ENCODE measurements around the gene SDHC.
A peak's percentile ranks its signal among the peaks of the same experiment; 100 is the strongest.
"Not testable (repeated sequence)": the region's sequence is repeated elsewhere in the genome, so short reads cannot be mapped to it uniquely, and the experiment has no call there.

The SDHC gene

DNA sequence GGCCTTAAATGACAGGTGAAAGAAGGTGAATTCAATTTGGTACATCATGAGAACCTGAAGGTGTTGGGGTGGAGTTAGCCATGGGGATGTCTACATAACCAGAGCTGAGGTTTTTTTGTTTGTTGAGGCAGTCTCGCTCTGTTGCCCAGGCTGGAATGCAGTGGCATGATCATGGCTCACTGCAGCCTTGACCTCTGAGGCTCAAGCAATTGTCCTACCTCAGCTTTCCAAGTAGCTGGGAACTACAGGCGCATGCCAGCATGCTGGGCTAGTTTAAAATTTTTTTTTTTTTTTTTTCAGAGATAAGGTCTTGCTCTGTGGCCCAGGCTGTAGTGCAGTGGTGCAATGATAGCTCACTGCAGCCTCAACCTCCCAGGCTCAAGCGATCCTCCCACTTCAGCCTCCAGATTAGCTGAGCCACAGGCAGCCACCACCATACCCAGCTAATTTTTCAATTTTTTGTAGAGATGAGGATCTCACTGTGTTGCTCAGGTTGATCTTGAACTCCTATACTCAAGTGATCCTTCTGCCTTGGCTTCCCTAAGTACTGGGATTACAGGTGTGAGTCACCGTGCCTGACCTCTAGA, 2.5 kb upstream of the SDHC start:
- DNase-seq, result no peak

DNA sequence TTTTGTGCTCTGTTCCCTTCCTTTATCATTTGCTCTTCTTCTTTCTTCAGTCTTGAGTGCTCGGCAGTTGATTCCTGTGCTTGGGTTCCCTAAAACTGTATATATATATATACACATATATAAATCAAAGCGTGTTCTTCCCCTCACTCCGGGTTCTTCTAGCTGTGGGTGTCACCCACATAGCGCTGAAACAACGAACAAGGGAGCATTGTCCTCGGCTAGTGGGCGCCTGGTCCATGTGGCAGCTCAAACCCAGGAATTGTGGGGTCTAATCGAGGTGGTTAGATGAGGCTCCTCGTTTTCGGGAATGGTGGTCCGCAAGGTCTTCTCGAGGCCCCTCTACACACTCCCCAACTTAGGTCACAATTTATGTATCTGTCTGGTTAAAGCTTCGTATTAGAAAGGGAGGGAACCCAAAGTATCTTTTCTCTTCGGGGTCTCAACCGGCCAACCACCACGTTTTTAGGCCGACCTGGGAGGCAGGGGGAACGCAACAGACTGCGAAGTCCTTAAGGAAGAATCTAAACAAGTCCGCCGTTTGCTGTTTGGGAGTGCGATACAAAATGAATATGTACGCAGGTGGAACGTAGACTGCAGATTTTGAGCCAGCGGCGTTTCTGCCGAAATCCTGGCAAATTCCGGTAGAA, 504 bp upstream of the SDHC start:
- no peak for DNase-seq

GRCh38 chr1:161315841-161316674, 1.9 kb downstream of the SDHC start:
- not testable (repeated sequence) for DNase-seq

DNA sequence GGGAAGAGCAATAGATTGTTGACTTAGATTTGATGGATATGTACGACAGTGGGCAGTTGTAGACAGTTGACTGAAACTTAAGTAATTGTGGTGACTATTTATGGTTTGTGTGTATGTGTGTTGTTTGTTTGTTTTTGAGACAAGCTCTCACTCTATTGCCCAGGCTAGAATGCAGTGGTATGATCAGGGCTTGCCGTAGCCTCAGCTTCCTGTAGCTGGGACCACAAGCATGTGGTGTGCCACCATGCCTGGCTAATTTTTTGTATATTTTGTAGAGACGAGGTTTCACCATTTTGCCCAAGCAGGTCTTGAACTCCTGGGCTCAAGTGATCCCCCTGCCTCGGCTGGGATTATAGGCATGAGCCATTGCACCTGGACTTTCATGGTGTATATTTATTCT, 9.8 kb downstream of the SDHC start:
- no peak for DNase-seq

GRCh38 chr1:161330346-161330745, 16.2 kb downstream of the SDHC start:
- no peak for DNase-seq

DNA sequence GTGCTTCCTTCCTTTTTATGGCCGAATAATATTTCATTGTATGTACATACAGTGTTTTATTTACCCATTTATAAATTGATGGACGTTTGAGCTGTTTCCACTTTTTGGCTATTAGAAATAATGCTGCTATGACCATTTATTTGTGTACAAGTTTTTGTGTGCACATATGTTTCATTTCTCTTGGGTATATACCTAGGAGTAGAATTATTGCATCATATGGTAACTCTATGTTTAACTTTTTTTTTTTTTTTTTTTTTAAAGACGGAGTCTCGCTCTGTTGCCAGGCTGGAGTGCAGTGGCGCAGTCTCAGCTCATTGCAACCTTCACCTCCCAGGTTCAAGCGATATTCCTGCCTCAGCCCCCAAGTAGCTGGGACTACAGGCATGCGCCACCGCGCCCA, 19.0 kb downstream of the SDHC start:
- DNase-seq, result no peak

DNA sequence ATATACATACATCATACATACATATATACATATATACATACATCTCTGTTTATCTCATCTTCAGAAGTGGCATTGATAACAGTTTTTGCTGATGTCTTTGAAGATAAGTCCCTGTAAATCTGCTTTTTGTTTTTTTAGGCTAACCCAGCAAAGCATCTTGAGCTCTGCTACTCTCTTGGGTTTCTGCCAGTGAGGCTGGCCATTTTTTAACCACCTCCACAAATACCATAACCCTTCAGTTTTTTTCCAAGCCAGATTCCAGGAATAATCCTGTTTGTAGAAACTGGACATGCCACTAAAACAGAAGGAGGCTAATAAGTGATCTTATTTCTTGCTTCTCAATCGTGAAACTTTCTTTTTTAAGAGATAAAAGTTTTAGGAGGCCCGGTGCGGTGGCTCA, 21.6 kb downstream of the SDHC start:
- DNase-seq, result no peak

DNA sequence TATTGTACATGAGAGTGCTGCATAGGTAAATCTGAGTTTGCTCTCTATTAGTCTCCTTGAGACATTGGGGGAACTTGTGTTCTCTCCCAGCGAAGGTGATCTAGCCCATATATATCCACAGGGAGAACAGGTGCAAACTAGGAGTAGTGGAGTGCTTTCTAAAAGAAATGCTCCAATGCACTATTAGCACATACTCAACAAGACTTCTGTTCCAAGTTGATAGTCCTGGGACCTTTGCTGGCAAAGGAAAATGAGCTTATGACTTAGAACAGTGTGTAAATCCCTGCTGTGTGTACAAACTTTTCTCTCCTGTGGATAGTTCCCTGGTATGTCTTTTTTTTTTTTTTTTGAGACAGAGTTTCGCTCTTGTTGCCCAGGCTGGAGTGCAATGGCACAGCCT, 28.0 kb downstream of the SDHC start:
- DNase-seq, result no peak

DNA sequence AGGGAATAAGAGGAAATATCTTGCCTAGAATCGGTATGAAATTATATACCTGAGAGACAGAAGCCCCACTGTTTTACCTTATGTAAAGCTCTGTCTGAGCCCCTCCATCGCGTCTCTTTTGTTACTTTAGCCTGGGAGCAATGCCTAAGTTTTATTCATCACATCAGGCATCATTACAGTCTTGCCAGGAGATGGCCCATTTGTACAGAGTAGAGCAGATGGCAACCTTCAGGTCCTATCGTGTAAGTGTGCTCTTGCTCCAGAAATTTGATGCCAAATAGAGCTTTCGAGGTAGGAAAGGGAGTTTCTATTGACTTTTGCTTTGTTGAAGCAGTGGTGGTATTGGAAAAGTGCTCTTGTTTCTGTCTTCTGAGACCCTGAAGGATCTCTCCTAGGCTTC, 28.6 kb downstream of the SDHC start:
- DNase-seq, result no peak

DNA sequence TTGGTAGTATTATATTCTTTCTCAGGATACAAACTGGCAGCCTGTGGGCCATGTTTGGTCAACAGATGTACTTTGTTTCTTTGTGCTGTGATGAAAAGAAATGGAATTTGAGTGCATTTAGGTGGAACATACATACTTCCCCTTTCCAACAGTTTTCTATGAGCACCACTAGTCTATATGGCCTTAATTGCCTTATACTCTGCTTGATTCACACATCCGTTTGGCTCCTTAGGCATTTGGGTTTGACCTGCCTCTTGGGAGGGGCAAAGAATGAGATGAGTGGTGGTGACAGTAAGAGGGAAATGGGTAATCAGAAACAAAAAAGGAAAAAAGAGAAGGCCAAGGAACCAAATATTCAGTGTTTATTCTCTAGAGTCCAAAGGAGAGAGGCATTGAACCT, 36.5 kb downstream of the SDHC start:
- DNase-seq, result no peak

GRCh38 chr1:161351482-161351881, 37.3 kb downstream of the SDHC start:
- no peak for DNase-seq

- DNase-seq, result no peak
Measured at GRCh38 chr1:161357073-161357472, 42.9 kb downstream of the SDHC start.

DNA sequence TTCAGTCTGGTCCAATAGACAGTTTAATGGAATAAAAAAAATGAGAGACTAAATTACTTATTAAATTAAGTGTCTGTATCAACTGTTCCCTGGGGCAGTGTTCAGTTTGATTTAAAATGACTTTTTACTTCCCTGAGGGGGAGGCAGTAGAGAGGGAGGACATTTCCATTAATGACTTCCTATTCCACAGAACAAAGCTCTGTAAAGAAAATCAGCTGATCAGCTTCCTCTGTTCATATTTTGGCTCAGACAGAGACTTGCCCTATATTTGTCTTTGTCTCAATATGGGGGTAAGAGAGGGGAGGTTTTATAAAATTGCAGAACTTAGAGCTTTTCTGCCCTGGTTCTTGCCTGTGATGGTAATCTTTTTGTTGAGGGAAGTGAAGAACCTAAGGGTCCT, 45.1 kb downstream of the SDHC start:
- no peak for DNase-seq

- DNase-seq, result no peak
Measured at GRCh38 chr1:161364332-161364731, 50.2 kb downstream of the SDHC start.

- DNase-seq, result no peak
Measured at GRCh38 chr1:161365207-161365606, 51.0 kb downstream of the SDHC start.

GRCh38 chr1:161367684-161368400, 53.7 kb downstream of the SDHC start, which contains the start of gene CFAP126:
TSS of gene CFAP126 (minus strand) at chr1:161367876. CDS start at chr1:161367868, 8 bp downstream.
- no peak for DNase-seq

- no peak for DNase-seq
Measured at GRCh38 chr1:161373442-161373841, 59.3 kb downstream of the SDHC start.

- DNase-seq, result no peak
Measured at GRCh38 chr1:161374373-161374772, 60.2 kb downstream of the SDHC start.

- no peak for DNase-seq
Measured at GRCh38 chr1:161378014-161378413, 63.8 kb downstream of the SDHC start.

DNA sequence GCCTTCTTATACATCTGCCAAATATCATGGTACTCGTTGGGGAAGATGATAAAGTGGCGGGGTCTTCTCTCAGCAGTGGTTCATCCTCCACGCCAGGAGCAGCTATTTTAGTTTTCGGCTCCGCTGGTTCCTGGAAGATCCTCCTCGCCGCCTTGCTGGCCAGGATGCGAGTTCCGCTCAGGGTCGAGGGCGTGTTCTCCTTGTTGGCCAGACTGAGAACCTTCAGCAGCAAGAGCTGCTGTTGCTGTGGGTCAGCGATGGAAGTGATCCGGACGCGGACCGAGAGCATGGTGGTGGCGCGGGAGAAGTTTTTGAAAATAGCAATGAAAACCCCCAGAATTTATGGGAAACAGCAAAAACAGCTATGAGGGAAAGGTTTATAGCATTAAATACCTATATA, 64.9 kb downstream of the SDHC start:
- DNase-seq, result no peak

DNA sequence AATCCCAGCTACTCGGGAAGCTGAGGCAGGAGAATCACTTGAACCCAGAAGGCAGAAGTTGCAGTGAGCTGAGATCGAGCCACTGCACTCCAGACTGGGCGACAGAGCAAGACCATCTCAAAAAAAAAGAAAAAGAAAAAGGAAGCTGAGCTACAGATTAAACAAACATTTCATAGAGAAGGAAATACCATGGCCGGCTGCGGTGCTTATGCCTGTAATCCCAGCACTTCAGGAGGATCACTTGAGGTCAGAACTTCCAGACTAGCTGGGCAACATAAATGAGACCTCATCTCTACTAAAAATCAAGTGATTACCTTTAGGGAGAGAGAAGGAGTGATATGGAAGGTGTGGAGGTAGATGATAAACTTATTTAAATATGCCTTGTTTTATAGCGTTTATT, 67.5 kb downstream of the SDHC start:
- DNase-seq, result no peak

DNA sequence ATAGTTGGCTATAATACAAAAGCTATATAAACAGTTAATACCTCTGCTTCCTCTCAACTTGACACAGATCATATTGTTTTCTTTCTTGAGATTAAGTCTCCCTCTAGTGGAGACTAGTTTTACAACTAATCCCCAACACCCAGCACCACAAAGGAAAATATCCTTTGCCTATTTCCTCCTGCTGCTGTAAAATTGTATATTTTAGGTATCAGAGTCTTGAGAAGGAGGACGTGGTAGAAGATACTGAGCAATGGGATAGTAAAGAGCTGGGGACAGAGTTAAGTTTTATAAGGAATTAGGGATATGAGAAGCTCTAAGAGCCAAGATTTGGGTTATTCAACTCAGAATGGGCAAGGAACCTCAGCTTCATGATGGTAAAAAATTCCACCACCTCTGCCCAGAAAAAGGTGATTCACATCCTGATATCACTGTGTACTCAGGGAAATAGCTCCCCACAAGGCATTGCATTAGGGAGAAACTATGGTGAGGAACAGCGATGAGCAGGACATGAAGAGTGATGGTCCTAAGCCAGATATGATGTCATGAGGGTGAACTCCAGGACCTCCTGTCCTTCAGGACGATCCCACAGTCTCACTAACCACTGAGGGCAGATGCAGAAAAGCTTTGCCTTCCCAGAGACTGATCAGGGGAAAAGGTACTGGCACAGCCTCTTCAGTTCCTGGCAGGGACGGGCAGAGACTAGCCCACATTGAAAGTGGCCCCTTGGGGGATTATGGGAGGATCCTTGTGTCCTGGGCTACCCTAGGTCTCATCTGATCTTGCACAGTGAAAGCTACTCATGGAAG, 68.2 kb downstream of the SDHC start:
- peak; percentile 48 for DNase-seq

DNA sequence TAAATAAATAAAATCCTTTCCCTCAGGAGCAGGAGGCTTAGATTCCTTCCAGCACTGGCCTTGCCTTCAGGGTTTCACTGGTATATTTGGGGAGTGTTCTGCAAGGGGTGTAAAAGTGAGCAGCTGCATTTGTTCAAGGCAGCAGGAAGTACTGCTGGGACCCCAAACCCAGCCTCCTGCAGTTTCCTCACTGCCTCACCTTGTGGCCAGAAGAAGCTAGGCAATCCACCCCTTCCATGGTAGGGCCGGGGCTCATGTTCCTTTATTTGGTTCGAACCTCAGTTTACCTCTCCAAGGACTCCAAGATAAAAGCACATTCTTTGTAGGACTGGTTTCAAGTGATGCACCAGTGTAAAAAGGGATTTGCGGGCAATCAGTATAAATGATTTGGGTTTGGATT, 74.5 kb downstream of the SDHC start:
- no peak for DNase-seq
